ENCODE data around the gene SNUPN.
"Not testable (repeated sequence)": the region's sequence is repeated elsewhere in the genome, so short reads cannot be mapped to it uniquely, and the experiment has no call there.

Gene SNUPN

DNA sequence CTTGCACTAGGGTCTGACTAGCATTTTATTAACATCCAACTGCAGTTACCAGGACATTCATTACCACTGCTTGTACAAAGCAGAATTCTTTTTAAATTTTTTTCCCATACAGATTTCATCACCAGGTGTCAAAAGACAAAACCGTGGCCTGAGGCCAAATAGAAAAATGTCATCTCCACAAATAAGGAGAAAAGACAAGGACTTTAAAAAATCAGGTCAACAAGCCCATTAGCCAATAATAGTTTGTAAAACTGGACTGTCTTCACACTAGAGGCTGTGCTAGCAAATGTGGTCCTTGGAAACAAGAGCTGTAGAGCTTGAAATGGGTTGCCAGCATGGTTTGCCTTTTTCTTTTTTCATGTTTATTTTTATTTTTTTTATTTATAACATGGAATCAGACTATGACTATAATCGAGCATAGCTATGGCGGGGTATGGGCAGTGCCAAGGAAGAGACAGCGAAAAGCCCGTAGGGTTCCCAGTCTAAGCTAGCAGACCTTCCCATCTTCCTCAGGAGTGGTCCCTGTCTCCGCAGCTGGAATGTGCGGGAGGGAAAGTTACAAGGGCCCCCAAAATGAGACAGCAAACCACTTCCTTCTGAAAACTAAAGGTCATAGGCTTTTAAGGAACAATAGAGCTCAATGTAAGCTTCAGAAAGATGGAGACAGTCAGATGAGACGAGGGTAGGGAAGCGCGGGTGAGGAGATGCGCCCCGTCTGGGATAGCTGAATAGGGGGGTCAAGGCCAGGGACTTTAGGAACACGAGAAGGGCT, 47.9 kb downstream of the SNUPN start:
- H3K4me3 ChIP-seq (ENCODE audit: low read depth, low read length), result peak overlapping the region; percentile 69
- POLR2A ChIA-PET, result interaction anchor here (0.5 to 1.0 kb wide), 7 partner anchors 23 to 124 kb away, joined by 3 to 5 read pairs (median 4); partner anchors contain the start of gene IMP3
- no peak for TF ChIP-seq CTCF (IDR thresholded peaks at IDR 0.05; ENCODE audit: insufficient read depth, low read length, missing control alignments)
- no peak for DNase-seq (ENCODE audit: low read depth, low spot score)
- CTCF ChIA-PET, result interaction anchor here (1.2 to 2.6 kb wide), 3 partner anchors 14 to 107 kb away, joined by 3 to 13 read pairs (median 7); no protein-coding TSS in a partner anchor

DNA sequence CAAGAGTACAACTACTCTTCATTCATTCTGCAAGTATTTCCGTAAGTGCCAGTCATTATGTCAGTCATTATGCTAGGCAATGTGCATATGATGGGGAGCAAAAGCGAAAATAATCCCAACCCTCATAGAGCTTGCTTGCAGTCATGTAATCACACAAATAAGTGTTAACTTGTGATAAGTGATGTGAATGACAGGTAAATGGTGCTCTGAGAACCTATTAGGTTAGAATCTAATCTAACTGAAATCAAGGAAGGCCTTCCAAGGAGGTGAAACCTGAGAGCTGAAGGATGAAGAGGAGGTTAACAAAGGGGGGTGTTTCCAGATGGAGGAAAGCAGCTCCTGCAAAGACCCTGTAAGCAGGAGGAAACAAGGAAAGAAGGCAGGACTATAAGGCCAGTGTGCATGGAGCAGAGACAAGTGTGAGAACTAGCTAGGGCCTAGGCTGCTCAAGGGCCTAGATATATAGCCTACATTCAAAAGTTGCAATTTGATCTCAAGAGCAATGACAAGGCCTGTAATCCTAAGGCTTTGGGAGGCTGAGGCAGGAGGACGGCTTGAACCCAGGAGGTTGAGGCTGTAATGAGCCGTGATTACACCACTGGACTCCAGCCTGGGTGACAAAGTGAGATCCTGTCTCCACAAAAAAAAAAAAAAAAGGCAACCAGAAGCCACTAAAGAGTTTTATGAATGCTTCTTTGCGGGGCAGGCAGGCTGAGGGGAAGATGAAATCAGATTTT, 51.7 kb downstream of the SNUPN start:
- no peak overlapping the region for H3K4me3 ChIP-seq (ENCODE audit: low read depth, low read length)
- no peak for DNase-seq (ENCODE audit: low read depth, low spot score)
- CTCF ChIA-PET, result interaction anchor here (1.3 kb wide), 1 partner anchor 206 kb away, joined by 4 read pairs; no protein-coding TSS in a partner anchor
- POLR2A ChIA-PET, result no interaction called here
- no peak for TF ChIP-seq CTCF (IDR thresholded peaks at IDR 0.05; ENCODE audit: insufficient read depth, low read length, missing control alignments)

- CTCF ChIA-PET, result interaction anchor here (1.1 kb wide), 1 partner anchor 9 kb away, joined by 3 read pairs; the partner anchor contains the start of gene PTPN9
- no peak for DNase-seq (ENCODE audit: low read depth, low spot score)
- H3K4me3 ChIP-seq (ENCODE audit: low read depth, low read length), result no peak overlapping the region
- POLR2A ChIA-PET, result no interaction called here
- no peak for TF ChIP-seq CTCF (IDR thresholded peaks at IDR 0.05; ENCODE audit: insufficient read depth, low read length, missing control alignments)
Measured at GRCh38 chr15:75570126-75570845, 55.2 kb downstream of the SNUPN start.

DNA sequence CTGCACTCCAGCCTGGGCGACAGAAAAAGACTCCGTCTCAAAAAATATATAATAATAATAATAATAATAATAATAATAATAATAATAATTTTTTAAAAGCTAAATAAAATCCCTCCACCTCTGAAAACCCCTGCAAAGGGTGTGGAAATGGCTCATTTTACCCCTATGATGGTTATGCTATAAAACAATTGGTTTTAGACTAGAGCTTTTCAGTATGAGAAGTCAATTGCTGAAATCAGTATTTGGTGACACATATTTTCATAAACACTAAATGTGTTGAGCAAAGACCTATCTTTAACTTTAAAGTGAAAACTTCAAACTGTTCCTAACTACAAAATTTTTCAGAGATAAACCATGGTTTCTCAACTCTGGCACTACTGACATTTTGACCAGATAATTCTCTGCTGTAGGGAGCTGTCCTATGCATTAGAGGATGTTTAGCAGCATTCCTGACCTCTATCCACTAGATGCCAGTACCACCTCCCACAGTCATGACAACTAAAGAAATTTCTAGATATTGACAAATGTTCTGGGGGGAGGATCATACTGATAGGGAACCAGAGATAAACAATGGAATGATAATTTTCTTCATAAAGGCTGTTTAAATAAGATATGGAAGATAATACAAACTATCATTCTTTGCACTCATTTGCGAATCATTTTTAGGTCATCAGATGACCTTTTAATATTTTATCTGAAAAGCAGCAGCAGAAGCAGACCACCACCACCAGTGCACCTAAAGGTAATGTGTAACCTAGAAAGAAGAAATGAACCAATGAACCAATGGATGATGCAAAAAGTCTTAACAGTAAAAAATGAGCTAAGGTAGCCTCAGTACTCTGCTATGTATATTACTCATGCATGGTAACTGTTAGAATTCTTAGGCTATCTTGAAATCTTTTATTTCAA, 60.2 kb downstream of the SNUPN start:
- ChIA-PET POLR2A (no interaction called here), CTCF (interaction anchor here (1.2 to 1.7 kb wide), 4 partner anchors 32 to 119 kb away, joined by 3 read pairs; no protein-coding TSS in a partner anchor)
- H3K4me3 ChIP-seq (ENCODE audit: low read depth, low read length), result no peak overlapping the region
- TF ChIP-seq CTCF (IDR thresholded peaks at IDR 0.05; ENCODE audit: insufficient read depth, low read length, missing control alignments), result no peak
- no peak for DNase-seq (ENCODE audit: low read depth, low spot score)

GRCh38 chr15:75561888-75562287, 63.6 kb downstream of the SNUPN start:
- POLR2A ChIA-PET, result no interaction called here
- H3K4me3 ChIP-seq (ENCODE audit: low read depth, low read length), result no peak overlapping the region
- CTCF ChIA-PET, result interaction anchor here (1.1 kb wide), 1 partner anchor 17 kb away, joined by 3 read pairs; the partner anchor contains the start of gene PTPN9
- no peak for DNase-seq (ENCODE audit: low read depth, low spot score)
- no peak for TF ChIP-seq CTCF (IDR thresholded peaks at IDR 0.05; ENCODE audit: insufficient read depth, low read length, missing control alignments)

DNA sequence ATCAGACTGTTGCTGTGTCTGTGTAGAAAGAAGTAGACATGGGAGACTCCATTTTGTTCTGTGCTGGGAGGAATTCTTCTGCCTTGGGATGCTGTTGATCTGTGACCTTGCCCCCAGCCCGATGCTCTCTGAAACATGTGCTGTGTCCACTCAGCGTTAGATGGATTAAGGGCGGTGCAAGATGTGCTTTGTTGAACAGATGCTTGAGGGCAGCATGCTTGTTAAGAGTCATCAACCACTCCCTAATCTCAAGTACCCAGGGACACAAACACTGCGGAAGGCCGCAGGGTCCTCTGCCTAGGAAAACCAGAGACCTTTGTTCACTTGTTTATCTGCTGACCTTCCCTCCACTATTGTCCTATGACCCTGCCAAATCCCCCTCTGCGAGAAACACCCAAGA, 66.2 kb downstream of the SNUPN start:
- CTCF ChIA-PET; H3K4me3 ChIP-seq (ENCODE audit: low read depth, low read length); DNase-seq (ENCODE audit: low read depth, low spot score): not testable (repeated sequence)
- POLR2A ChIA-PET, result interaction anchor here (0.8 kb wide), 1 partner anchor 15 kb away, joined by 3 read pairs; no protein-coding TSS in a partner anchor

DNA sequence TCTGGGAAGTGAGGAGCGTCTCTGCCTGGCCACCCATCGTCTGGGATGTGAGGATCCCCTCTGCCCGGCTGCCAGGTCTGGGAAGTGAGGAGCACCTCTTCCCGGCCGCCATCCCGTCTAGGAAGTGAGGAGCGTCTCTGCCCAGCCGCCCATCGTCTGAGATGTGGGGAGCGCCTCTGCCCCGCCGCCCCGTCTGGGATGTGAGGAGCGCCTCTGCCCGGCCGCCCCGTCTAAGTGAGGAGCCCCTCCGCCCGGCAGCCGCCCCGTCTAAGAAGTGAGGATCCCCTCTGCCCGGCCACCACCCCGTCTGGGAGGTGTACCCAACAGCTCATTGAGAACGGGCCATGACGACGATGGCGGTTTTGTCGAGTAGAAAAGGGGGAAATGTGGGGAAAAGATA, 66.6 kb downstream of the SNUPN start:
- CTCF ChIA-PET; POLR2A ChIA-PET; DNase-seq (ENCODE audit: low read depth, low spot score); H3K4me3 ChIP-seq (ENCODE audit: low read depth, low read length): not testable (repeated sequence)
